ENCODE results near the gene TMCC1.

DNA sequence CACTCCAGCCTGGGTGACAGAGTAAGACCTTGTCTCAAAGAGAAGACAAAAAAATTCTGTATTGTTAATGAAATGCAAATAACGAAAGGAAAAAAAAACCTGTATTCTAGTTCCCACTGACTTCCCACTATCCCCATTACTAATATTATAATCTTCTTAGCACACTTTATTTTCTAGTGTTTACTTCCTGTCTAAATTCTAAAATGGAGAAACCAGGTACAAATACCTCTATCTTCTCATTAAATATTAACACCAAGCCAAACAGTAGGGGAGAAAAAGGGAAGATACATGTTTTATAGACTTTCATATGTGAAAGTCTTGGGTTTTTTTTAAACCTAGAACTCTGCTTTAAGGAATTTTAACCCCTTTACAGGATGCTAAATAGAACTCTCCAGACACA lies 231.7 kb downstream of the TMCC1 start:
- TF ChIP-seq, protein P1, sequence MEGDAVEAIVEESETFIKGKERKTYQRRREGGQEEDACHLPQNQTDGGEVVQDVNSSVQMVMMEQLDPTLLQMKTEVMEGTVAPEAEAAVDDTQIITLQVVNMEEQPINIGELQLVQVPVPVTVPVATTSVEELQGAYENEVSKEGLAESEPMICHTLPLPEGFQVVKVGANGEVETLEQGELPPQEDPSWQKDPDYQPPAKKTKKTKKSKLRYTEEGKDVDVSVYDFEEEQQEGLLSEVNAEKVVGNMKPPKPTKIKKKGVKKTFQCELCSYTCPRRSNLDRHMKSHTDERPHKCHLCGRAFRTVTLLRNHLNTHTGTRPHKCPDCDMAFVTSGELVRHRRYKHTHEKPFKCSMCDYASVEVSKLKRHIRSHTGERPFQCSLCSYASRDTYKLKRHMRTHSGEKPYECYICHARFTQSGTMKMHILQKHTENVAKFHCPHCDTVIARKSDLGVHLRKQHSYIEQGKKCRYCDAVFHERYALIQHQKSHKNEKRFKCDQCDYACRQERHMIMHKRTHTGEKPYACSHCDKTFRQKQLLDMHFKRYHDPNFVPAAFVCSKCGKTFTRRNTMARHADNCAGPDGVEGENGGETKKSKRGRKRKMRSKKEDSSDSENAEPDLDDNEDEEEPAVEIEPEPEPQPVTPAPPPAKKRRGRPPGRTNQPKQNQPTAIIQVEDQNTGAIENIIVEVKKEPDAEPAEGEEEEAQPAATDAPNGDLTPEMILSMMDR (conservative IDR thresholded peaks at IDR 0.05; ENCODE audit: low read length): no peak
- TF ChIP-seq EZH2phosphoT487 (IDR thresholded peaks at IDR 0.05; ENCODE audit: borderline replicate concordance): no peak
